GM23338 (cell line): ENCODE results near the gene TTLL5. TPM values are rescaled to one million over a fixed set of nuclear protein-coding genes. Genes with fewer than 3 reads are reported as not detected.

Experiments
- ATAC-seq: fragments of 200-7000 bp; cut with Tn5 transposase; 3 replicates; pipeline ENCODE4 v1.9.1; 2020
- DNase-seq: peaks from one replicate; pipeline ENCODE4 v3.0.0-alpha.2; 2015; ENCODE audit warnings: low spot score
- H2AFZ ChIP-seq: fragments of 200-600 bp; sonication (generic); 2 replicates; pipeline ENCODE4 v1.8.0; 2016; ENCODE audit warnings: antibody characterized with exemption, mild to moderate bottlenecking, moderate library complexity
- H3F3A ChIP-seq: fragments of 200-600 bp; sonication (generic); replicated peaks from 2 replicates; pipeline ENCODE4 v1.8.0; 2017; ENCODE audit warnings: antibody characterized with exemption, mixed run types, low read depth
- H3K27ac ChIP-seq: fragments of 200-600 bp; sonication (generic); 2 replicates; pipeline ENCODE4 v1.6.1; 2016; ENCODE audit warnings: low read depth
- H3K27me3 ChIP-seq: fragments of 200-600 bp; sonication (generic); 2 replicates; pipeline ENCODE4 v1.8.0; 2016; ENCODE audit warnings: mild to moderate bottlenecking, mixed run types, moderate library complexity; ENCODE audit not compliant: insufficient read depth
- H3K36me3 ChIP-seq: fragments of 200-600 bp; sonication (generic); 2 replicates; pipeline ENCODE4 v1.8.0; 2016; ENCODE audit warnings: mild to moderate bottlenecking; ENCODE audit not compliant: insufficient read depth
- H3K4me1 ChIP-seq: fragments of 200-600 bp; sonication (generic); 2 replicates; pipeline ENCODE4 v1.8.0; 2016; ENCODE audit warnings: mild to moderate bottlenecking, moderate library complexity; ENCODE audit not compliant: insufficient read depth
- H3K4me2 ChIP-seq: fragments of 200-600 bp; sonication (generic); 2 replicates; pipeline ENCODE4 v1.7.1; 2017; ENCODE audit warnings: mixed run types
- H3K4me3 ChIP-seq: fragments of 200-600 bp; sonication (generic); 2 replicates; pipeline ENCODE4 v1.6.1; 2016; ENCODE audit warnings: mixed run types
- H3K79me2 ChIP-seq: fragments of 200-600 bp; sonication (generic); replicated peaks from 2 replicates; pipeline ENCODE4 v1.8.0; 2017; ENCODE audit warnings: mild to moderate bottlenecking; ENCODE audit not compliant: insufficient read depth
- H3K9me2 ChIP-seq: fragments of 200-600 bp; sonication (generic); 2 replicates; pipeline ENCODE4 v1.8.0; 2017; ENCODE audit not compliant: insufficient read depth
- H4K20me1 ChIP-seq: fragments of 200-600 bp; sonication (generic); replicated peaks from 2 replicates; pipeline ENCODE4 v1.8.0; 2017; ENCODE audit warnings: mild to moderate bottlenecking; ENCODE audit not compliant: insufficient read depth
- H3K27ac Mint-ChIP-seq: 2 replicates; pipeline ENCODE4 v1.8.0; 2020; ENCODE audit warnings: inconsistent platforms, mild to moderate bottlenecking, moderate library complexity, mixed read lengths
- H3K27me3 Mint-ChIP-seq: 3 replicates; pipeline ENCODE4 v1.8.0; 2022; ENCODE audit warnings: low read depth, mild to moderate bottlenecking, moderate library complexity, mixed read lengths, inconsistent platforms; ENCODE audit not compliant: insufficient read depth, poor library complexity
- H3K36me3 Mint-ChIP-seq: 3 replicates; pipeline ENCODE4 v1.8.0; 2021; ENCODE audit warnings: low read depth, mild to moderate bottlenecking, inconsistent platforms, moderate library complexity, mixed read lengths
- H3K4me1 Mint-ChIP-seq: 3 replicates; pipeline ENCODE4 v1.8.0; 2020; ENCODE audit warnings: mild to moderate bottlenecking, inconsistent platforms, mixed read lengths
- H3K4me3 Mint-ChIP-seq: 3 replicates; pipeline ENCODE4 v1.8.0; 2021; ENCODE audit warnings: moderate library complexity, mild to moderate bottlenecking, inconsistent platforms, mixed read lengths
- H3K9me3 Mint-ChIP-seq: 3 replicates; pipeline ENCODE4 v1.8.0; 2020; ENCODE audit warnings: moderate library complexity, mild to moderate bottlenecking, inconsistent platforms, mixed read lengths
- CREB1 ChIP-seq: fragments of 250-450 bp; sonication (Bioruptor Pico); IDR thresholded peaks from 2 replicates; pipeline ENCODE4 v1.5.0; 2020; ENCODE audit warnings: low read depth, mild to moderate bottlenecking, moderate library complexity
- CTCF ChIP-seq, 2 experiments: fragments of 200-600 bp in 1 of 2; sonication (generic) in 1 of 2; conservative IDR thresholded peaks; 2 replicates each; pipeline versions ENCODE4 v1.5.1 to v1.6.1; 2016 to 2017; ENCODE audit warnings: antibody characterized with exemption in 2 of 2, low read depth in 2 of 2, mild to moderate bottlenecking in 2 of 2, moderate library complexity in 1 of 2
- ETS1 ChIP-seq: IDR thresholded peaks from 2 replicates; pipeline ENCODE4 v1.6.1; 2016; ENCODE audit warnings: antibody characterized with exemption
- EZH2phosphoT487 ChIP-seq: fragments of 200-600 bp; sonication (generic); IDR thresholded peaks from one replicate; pipeline ENCODE4 v1.8.1; 2018; ENCODE audit warnings: antibody characterized with exemption; ENCODE audit not compliant: unreplicated experiment
- JUNB ChIP-seq: IDR thresholded peaks from one replicate; pipeline ENCODE4 v1.6.1; 2016; ENCODE audit warnings: antibody characterized with exemption; ENCODE audit not compliant: unreplicated experiment
- NANOG ChIP-seq: IDR thresholded peaks from 2 replicates; pipeline ENCODE4 v1.6.1; 2016; ENCODE audit warnings: antibody characterized with exemption, borderline replicate concordance
- REST ChIP-seq: IDR thresholded peaks from one replicate; pipeline ENCODE4 v1.6.1; 2018; ENCODE audit warnings: antibody characterized with exemption; ENCODE audit not compliant: unreplicated experiment
- STAT1 ChIP-seq: IDR thresholded peaks from one replicate; pipeline ENCODE4 v1.6.1; 2016; ENCODE audit warnings: antibody characterized with exemption; ENCODE audit not compliant: unreplicated experiment
- ZNF114 ChIP-seq: fragments of 250-450 bp; sonication (Bioruptor Pico); IDR thresholded peaks from 2 replicates; pipeline ENCODE4 v1.5.0; 2020; ENCODE audit warnings: mild to moderate bottlenecking, moderate library complexity
- ZNF331 ChIP-seq: fragments of 250-450 bp; sonication (Bioruptor Pico); IDR thresholded peaks from 2 replicates; pipeline ENCODE4 v1.5.0; 2020; ENCODE audit warnings: low read depth, mild to moderate bottlenecking, moderate library complexity
- ZNF462 ChIP-seq: fragments of 250-450 bp; sonication (Bioruptor Pico); IDR thresholded peaks from 2 replicates; pipeline ENCODE4 v1.5.0; 2020; ENCODE audit warnings: mild to moderate bottlenecking, moderate library complexity
- polyA plus RNA-seq: library from polyadenylated mRNA; unstranded; fragments of >200 nt; fragmentation: Nextera tagmentation; extraction: Ambion mirVana; gene quantifications from 2 replicates; pipeline ENCODE4 v1.2.1, GENCODE V29; 2016
- total RNA-seq: library from RNA; depleted of rRNA; stranded (reverse); fragments of >200 nt; shearing (Covaris generic); gene quantifications from 2 replicates; pipeline ENCODE4 v1.2.3, GENCODE V29; 2014

TTLL5 gene
- total and polyA plus RNA-seq, 2 experiments from 2014 or later: 33.5 to 35.4 TPM

GRCh38 chr14:75990297-75990696 lies 329.3 kb downstream of the TTLL5 start (continued):
- TF ChIP-seq ETS1 (no peak), ZNF114 (CRISPR knock-in tag) (no peak), EZH2phosphoT487 (no peak)

- Histone ChIP-seq H3K27me3 (no peaks in the 10 kb centered on the region), H3K79me2 (peaks cover 6% of the 10 kb centered on the region; the same call in 1 of the 2 replicates), H3K4me2 (no peak overlapping the region), H3K36me3 (no peaks in the 10 kb centered on the region), H3F3A (no peaks in the 10 kb centered on the region), H3K4me3 (no peak overlapping the region), H3K9me2 (no peaks in the 10 kb centered on the region), H4K20me1 (no peaks in the 10 kb centered on the region; the same call in none of the 2 replicates), H2AFZ (no peak overlapping the region), H3K27ac (no peak overlapping the region), H3K4me1 (no peaks in the 10 kb centered on the region)
- Mint-ChIP-seq H3K36me3 (no peaks in the 10 kb centered on the region), H3K27me3 (no peaks in the 10 kb centered on the region), H3K4me1 (peaks cover under 1% of the 10 kb centered on the region; the same call in 1 of the 3 replicates), H3K27ac (no peak overlapping the region), H3K9me3 (no peaks in the 10 kb centered on the region), H3K4me3 (no peak overlapping the region)
- DNase-seq: no peak
- no peak for ATAC-seq
- no peak for TF ChIP-seq ZNF462 (CRISPR knock-in tag)
- no peak for TF ChIP-seq EZH2phosphoT487
- TF ChIP-seq ETS1: no peak
- TF ChIP-seq STAT1: no peak
- TF ChIP-seq ZNF331 (CRISPR knock-in tag): no peak
- TF ChIP-seq ZNF114 (CRISPR knock-in tag): no peak
- TF ChIP-seq CTCF (conservative IDR thresholded peaks at IDR 0.05; ENCODE audit: low read depth in 2 of 2): no peak
- no peak for TF ChIP-seq NANOG
- TF ChIP-seq REST: no peak
- no peak for TF ChIP-seq JUNB
- TF ChIP-seq CREB1 (CRISPR knock-in tag): no peak
Observed at GRCh38 chr14:75991753-75992152, 330.7 kb downstream of the TTLL5 start.
